Lung (tissue), 12 donors: ENCODE measurements around the gene MBD6. TPM values are rescaled to one million over a fixed set of nuclear protein-coding genes. Genes with fewer than 3 reads are reported as not detected.

ENCODE experiments used
- ATAC-seq: fragments of 200-7000 bp; cut with Tn5 transposase; one replicate; pipeline ENCODE4 v1.9.1; 2020; ENCODE audit warnings: moderate number of reproducible peaks; ENCODE audit not compliant: insufficient read depth, low FRiP score
- DNase-seq, 3 donors: peaks; one replicate each; pipeline ENCODE4 v3.0.0-alpha.2; 2013 to 2017
- H3K27ac ChIP-seq, 2 donors: one replicate each; pipeline ENCODE4 v1.5.1; 2013; ENCODE audit warnings: mild to moderate bottlenecking in 2 of 2, moderate library complexity in 2 of 2, control low read depth in 1 of 2, inconsistent platforms in 1 of 2, low read depth in 1 of 2, low read length in 1 of 2
- H3K27me3 ChIP-seq, 3 donors: one replicate each; pipeline ENCODE4 v1.5.1; 2013; ENCODE audit warnings: low read length in 2 of 3; ENCODE audit not compliant: control insufficient read depth in 3 of 3, insufficient read depth in 3 of 3
- H3K36me3 ChIP-seq, 4 donors: one replicate each; pipeline ENCODE4 v1.5.1; 2013; ENCODE audit warnings: low read length in 4 of 4, mild to moderate bottlenecking in 1 of 4, moderate library complexity in 1 of 4; ENCODE audit not compliant: control insufficient read depth in 4 of 4, insufficient read depth in 4 of 4
- H3K4me1 ChIP-seq, 5 donors: one replicate each; pipeline ENCODE4 v1.5.1; 2013; ENCODE audit warnings: low read length in 5 of 5, mild to moderate bottlenecking in 2 of 5, moderate library complexity in 1 of 5; ENCODE audit not compliant: control insufficient read depth in 5 of 5, insufficient read depth in 5 of 5
- H3K4me3 ChIP-seq: one replicate; pipeline ENCODE4 v1.5.1; 2013; ENCODE audit warnings: mild to moderate bottlenecking, control low read depth, moderate library complexity
- H3K9ac ChIP-seq, 2 donors: one replicate each; pipeline ENCODE4 v1.5.1; 2013; ENCODE audit warnings: low read length in 2 of 2, control low read depth in 1 of 2; ENCODE audit not compliant: insufficient read depth in 1 of 2
- H3K9me3 ChIP-seq, 4 donors: one replicate each; pipeline ENCODE4 v1.5.1; 2013; ENCODE audit warnings: low read length in 3 of 4, mild to moderate bottlenecking in 1 of 4, moderate library complexity in 1 of 4; ENCODE audit not compliant: control insufficient read depth in 4 of 4, insufficient read depth in 3 of 4
- WGBS, 2 donors: extraction: QIAGEN DNeasy Blood & Tissue Kit; methylation state at CpG; one replicate each; pipeline ENCODE4 v1.1.7; 2013; 5-methylcytosine and 5-hydroxymethylcytosine counted together
- polyA plus RNA-seq, 2 donors: library from polyadenylated mRNA; stranded (reverse); fragments of 200-250 nt; gene quantifications; one replicate each; pipeline ENCODE4 v1.2.1, GENCODE V29; 2013
- total RNA-seq, 2 donors: library from RNA; depleted of rRNA in 1 of 2; stranded (reverse); fragments of >200 nt in 1 of 2; gene quantifications; one replicate each; pipeline ENCODE4 v1.2.1, GENCODE V29; 2014 to 2021
- TF ChIP-seq, protein P1 (sequence below): IDR thresholded peaks from 2 replicates; pipeline ENCODE4 v1.5.1; 2012; ENCODE audit warnings: mild to moderate bottlenecking; ENCODE audit errors: control extremely low read depth, extremely low read depth
- donor health status: control.
- donor health status: control.
- donor health status: Bipolar disorder and iron deficiency.
- donor health status: healthy.
- donor health status: DM: yes; HTN: yes; CAD: no.

MBD6 gene
- total and polyA plus RNA-seq, 4 donors: 26.0 to 132 (median 39.6) TPM

DNA sequence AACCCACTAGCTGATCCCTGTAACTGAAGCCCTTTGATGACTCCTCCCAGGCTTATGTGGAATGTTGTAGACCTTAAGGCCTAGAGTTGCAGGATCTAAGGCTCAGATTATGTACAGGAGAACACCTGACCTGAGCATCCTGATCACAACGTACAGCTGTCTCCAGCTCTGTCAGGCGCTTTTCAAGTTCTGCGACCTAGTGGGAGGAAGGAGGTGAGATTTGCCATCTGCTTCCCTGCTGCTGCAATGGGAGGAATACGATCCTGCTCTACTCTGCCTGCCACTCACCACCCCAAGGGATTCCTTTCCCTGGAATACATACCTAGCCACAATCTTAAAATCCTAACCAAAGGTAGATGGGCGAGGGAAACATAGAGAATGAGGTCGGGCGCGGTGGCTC lies 10.5 kb downstream of the MBD6 start:
- ATAC-seq (no peak), DNase-seq (no peak)
- WGBS, 2 donors: 94 to 96% methylated on average over 8 of the region's 8 CpGs
- no peaks in the 10 kb centered on the region for H3K9me3 ChIP-seq
- TF ChIP-seq, protein P1, sequence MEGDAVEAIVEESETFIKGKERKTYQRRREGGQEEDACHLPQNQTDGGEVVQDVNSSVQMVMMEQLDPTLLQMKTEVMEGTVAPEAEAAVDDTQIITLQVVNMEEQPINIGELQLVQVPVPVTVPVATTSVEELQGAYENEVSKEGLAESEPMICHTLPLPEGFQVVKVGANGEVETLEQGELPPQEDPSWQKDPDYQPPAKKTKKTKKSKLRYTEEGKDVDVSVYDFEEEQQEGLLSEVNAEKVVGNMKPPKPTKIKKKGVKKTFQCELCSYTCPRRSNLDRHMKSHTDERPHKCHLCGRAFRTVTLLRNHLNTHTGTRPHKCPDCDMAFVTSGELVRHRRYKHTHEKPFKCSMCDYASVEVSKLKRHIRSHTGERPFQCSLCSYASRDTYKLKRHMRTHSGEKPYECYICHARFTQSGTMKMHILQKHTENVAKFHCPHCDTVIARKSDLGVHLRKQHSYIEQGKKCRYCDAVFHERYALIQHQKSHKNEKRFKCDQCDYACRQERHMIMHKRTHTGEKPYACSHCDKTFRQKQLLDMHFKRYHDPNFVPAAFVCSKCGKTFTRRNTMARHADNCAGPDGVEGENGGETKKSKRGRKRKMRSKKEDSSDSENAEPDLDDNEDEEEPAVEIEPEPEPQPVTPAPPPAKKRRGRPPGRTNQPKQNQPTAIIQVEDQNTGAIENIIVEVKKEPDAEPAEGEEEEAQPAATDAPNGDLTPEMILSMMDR: no peak
- H3K4me1 ChIP-seq: no peaks in the 10 kb centered on the region
- no peak overlapping the region for H3K9ac ChIP-seq
- no peak overlapping the region for H3K27ac ChIP-seq
- peaks cover 40 to 59% (median 49%) of the 10 kb centered on the region in 4 donors for H3K36me3 ChIP-seq
- H3K27me3 ChIP-seq: no peaks in the 10 kb centered on the region
- H3K4me3 ChIP-seq: no peak overlapping the region

DNA sequence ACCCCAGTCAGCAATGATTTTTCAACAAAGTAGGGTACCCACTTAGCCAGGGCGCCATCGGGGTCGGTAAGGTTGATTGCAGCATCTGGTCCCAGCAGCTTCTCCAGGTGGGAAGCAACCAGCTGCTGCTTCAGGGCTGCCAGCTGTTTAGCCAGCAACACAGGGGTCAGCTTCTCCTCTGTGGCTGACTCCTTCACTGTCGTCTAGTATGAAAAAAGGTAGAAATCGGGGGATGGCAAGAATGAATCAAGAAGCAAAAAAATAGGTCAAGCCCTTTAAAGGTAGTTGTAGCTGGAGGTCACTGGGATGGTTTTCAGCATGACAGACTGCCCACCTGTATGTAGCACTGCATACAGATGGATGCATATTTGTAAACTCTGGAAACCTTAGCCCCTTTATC lies 11.6 kb downstream of the MBD6 start:
- H3K36me3 ChIP-seq: peaks cover 42 to 55% (median 50%) of the 10 kb centered on the region in 4 donors
- 94 to 95% methylated on average over 5 of the region's 5 CpGs for WGBS, 2 donors

DNA sequence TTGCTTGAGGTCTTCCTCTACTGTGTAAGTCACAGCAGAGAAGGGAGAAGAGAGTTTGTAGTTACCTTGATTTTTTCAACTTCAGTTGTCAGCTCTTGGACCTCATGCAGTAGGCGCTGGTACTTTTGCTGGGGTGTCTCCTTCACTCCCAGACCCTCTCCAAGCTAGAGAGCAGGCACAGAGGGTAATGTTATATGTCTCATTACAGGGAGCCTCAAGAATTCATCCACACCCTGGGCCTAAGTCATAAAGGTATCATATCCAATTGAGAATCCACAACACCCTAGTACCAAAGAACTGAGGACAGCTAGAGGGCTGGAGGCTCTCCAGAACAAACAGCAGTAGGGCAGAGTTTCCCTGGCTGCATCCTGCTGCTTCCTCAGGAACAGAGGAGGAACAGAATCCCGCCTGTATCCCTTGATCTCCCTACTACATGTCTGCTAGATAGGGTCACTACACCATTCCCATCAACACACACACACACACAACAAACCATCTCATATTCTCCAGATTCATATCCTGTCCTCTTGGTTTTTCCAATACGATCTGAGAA lies 12.4 kb downstream of the MBD6 start:
- no peak overlapping the region for H3K9ac ChIP-seq
- ATAC-seq (no peak), DNase-seq (no peak)
- no peak overlapping the region for H3K4me3 ChIP-seq
- WGBS, 2 donors: 92 to 98% methylated on average over 3 of the region's 3 CpGs
- no peak overlapping the region for H3K27ac ChIP-seq
- H3K36me3 ChIP-seq: peaks cover 38 to 57% (median 49%) of the 10 kb centered on the region in 4 donors
- no peaks in the 10 kb centered on the region for H3K4me1 ChIP-seq
- TF ChIP-seq, protein P1: no peak
- H3K27me3 ChIP-seq: no peaks in the 10 kb centered on the region
- no peaks in the 10 kb centered on the region for H3K9me3 ChIP-seq

More for the DNA sequence above, 11.6 kb downstream of the MBD6 start:
- TF ChIP-seq, protein P1: no peak
- H3K4me3 ChIP-seq: no peak overlapping the region
- no peak for DNase-seq
- ATAC-seq: no peak
- no peaks in the 10 kb centered on the region for H3K9me3 ChIP-seq
- H3K9ac ChIP-seq: no peak overlapping the region
- H3K27me3 ChIP-seq: no peaks in the 10 kb centered on the region
- no peak overlapping the region for H3K27ac ChIP-seq
- no peaks in the 10 kb centered on the region for H3K4me1 ChIP-seq
